Progenitor cell of endocrine pancreas (in vitro differentiated cells): ENCODE results near the gene NR2F1-AS1. TPM values are rescaled to one million over a fixed set of nuclear protein-coding genes. Genes with fewer than 3 reads are reported as not detected.

Source experiments
- DNase-seq: peaks from one replicate; pipeline ENCODE4 v3.0.0; 2021; ENCODE audit warnings: low spot score; ENCODE audit not compliant: unreplicated experiment
- H3K27ac Mint-ChIP-seq: 2 replicates; pipeline ENCODE4 v1.8.0; 2021; ENCODE audit warnings: mild to moderate bottlenecking, moderate library complexity, mixed read lengths
- H3K27me3 Mint-ChIP-seq: 2 replicates; pipeline ENCODE4 v1.8.0; 2021; ENCODE audit warnings: mixed read lengths
- H3K36me3 Mint-ChIP-seq: 2 replicates; pipeline ENCODE4 v1.8.0; 2022; ENCODE audit warnings: mixed read lengths; ENCODE audit not compliant: insufficient read depth
- H3K4me1 Mint-ChIP-seq: 2 replicates; pipeline ENCODE4 v1.8.0; 2021; ENCODE audit warnings: low read depth, mixed read lengths
- H3K4me3 Mint-ChIP-seq: 2 replicates; pipeline ENCODE4 v1.8.0; 2021; ENCODE audit warnings: low read depth, mild to moderate bottlenecking, moderate library complexity, mixed read lengths
- H3K9me3 Mint-ChIP-seq: 2 replicates; pipeline ENCODE4 v1.8.0; 2021; ENCODE audit warnings: low read depth, mixed read lengths
- total RNA-seq: library from RNA; stranded (reverse); gene quantifications from 2 replicates; pipeline ENCODE4 v1.2.1, GENCODE V29; 2021
- TF ChIP-seq, protein P1 (sequence below): fragments of 200-600 bp; sonication (generic); IDR thresholded peaks from one replicate; pipeline ENCODE4 v1.5.0; 2021; ENCODE audit warnings: antibody characterized with exemption, mild to moderate bottlenecking; ENCODE audit not compliant: unreplicated experiment

NR2F1-AS1 gene
- total RNA-seq, 1 donor from 2014 or later, result 6.3 TPM

- Mint-ChIP-seq H3K27ac (peak overlapping the region; percentile 85), H3K36me3 (peaks cover 21% of the 10 kb centered on the region), H3K4me3 (peak overlapping the region; percentile 90), H3K4me1 (peaks cover 23% of the 10 kb centered on the region), H3K27me3 (peaks cover 46% of the 10 kb centered on the region), H3K9me3 (no peaks in the 10 kb centered on the region)
- TF ChIP-seq, protein P1, sequence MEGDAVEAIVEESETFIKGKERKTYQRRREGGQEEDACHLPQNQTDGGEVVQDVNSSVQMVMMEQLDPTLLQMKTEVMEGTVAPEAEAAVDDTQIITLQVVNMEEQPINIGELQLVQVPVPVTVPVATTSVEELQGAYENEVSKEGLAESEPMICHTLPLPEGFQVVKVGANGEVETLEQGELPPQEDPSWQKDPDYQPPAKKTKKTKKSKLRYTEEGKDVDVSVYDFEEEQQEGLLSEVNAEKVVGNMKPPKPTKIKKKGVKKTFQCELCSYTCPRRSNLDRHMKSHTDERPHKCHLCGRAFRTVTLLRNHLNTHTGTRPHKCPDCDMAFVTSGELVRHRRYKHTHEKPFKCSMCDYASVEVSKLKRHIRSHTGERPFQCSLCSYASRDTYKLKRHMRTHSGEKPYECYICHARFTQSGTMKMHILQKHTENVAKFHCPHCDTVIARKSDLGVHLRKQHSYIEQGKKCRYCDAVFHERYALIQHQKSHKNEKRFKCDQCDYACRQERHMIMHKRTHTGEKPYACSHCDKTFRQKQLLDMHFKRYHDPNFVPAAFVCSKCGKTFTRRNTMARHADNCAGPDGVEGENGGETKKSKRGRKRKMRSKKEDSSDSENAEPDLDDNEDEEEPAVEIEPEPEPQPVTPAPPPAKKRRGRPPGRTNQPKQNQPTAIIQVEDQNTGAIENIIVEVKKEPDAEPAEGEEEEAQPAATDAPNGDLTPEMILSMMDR, result no peak
- DNase-seq, result no peak
Measured at GRCh38 chr5:93585041-93585766, 4.2 kb upstream of the NR2F1-AS1 start.

GRCh38 chr5:93584596-93585040 is 3.6 kb upstream of the NR2F1-AS1 start:
- Mint-ChIP-seq H3K27ac (no peak overlapping the region), H3K27me3 (peaks cover 42% of the 10 kb centered on the region), H3K9me3 (no peaks in the 10 kb centered on the region), H3K4me1 (peaks cover 23% of the 10 kb centered on the region), H3K4me3 (peak overlapping the region; percentile 64), H3K36me3 (peaks cover 16% of the 10 kb centered on the region)
- TF ChIP-seq, protein P1, result no peak
- peak; percentile 26 for DNase-seq

DNA sequence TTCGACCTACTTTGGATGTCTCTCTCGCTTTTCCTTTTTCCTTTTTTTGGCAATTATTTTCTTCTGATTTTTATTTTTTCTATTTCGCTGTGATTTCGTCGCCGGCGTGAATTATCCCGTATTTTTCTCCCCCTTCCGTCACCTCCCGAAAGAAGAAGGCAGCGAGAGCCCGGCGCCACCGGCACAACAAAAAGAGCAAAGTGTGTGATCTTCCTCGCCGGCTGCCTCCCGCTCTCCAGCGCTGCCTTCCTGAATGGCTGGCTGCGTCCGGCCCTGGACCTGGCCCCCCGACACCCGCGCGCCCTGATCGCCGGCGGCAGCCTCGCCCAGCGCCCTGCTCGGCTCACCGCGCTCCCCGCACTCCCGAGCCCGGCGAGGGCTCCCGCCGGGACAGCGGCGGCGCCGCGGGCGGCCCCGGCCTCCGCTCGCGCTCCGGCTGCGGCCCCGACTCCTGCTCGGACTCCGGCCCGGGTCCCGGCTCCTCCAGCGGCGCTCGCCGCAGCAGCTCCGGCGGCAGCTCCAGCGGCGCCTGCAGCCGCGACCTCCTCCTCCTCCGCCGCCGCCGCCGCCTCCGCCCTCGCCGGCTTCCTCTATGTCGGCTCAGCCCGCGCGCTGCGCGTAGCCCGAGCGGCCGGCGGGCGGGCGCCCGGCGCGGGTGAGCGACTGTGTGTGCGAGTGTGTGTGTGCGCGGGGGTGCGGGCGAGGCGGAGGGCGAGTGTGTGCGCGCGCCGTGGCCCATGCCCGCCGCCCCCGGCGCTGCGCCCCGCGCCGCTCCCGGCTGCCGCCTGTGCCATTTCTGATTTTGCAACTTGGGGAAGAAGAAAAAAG is 3.0 kb upstream of the NR2F1-AS1 start:
- Mint-ChIP-seq H3K4me3 (peak overlapping the region; percentile 64), H3K36me3 (peaks cover 15% of the 10 kb centered on the region), H3K9me3 (no peaks in the 10 kb centered on the region), H3K27me3 (peaks cover 36% of the 10 kb centered on the region), H3K27ac (no peak overlapping the region), H3K4me1 (peaks cover 22% of the 10 kb centered on the region)
- DNase-seq, result peak; percentile 54
- TF ChIP-seq, protein P1, result no peak

GRCh38 chr5:93583439-93583767 is 2.4 kb upstream of the NR2F1-AS1 start:
- no peak overlapping the region for H3K27ac Mint-ChIP-seq
- H3K4me1 Mint-ChIP-seq, result peaks cover 18% of the 10 kb centered on the region
- DNase-seq, result no peak
- TF ChIP-seq, protein P1, result no peak
- H3K36me3 Mint-ChIP-seq, result peaks cover 10% of the 10 kb centered on the region
- H3K9me3 Mint-ChIP-seq, result no peaks in the 10 kb centered on the region
- peaks cover 34% of the 10 kb centered on the region for H3K27me3 Mint-ChIP-seq
- no peak overlapping the region for H3K4me3 Mint-ChIP-seq

- H3K27ac Mint-ChIP-seq, result no peak within 1 kb of the TSS
- no peak within 1 kb of the TSS for H3K4me3 Mint-ChIP-seq
- H3K4me1 Mint-ChIP-seq, result peaks cover 16% of the 10 kb centered on the region
- H3K9me3 Mint-ChIP-seq, result no peaks in the 10 kb centered on the region
- TF ChIP-seq, protein P1, result no peak
- peak; percentile 62 for DNase-seq
- peaks cover 36% of the 10 kb centered on the region for H3K27me3 Mint-ChIP-seq
- peaks cover 7% of the 10 kb centered on the region for H3K36me3 Mint-ChIP-seq
Measured at GRCh38 chr5:93582677-93583438, 1.8 kb upstream of the NR2F1-AS1 start, which contains the start of gene NR2F1. Gene NR2F1, plus strand, starts transcription at chr5:93583222. Its CDS starts 1,802 bp downstream, at chr5:93585024.
